ENCODE data around the gene LMOD2. TPM values are rescaled to one million over a fixed set of nuclear protein-coding genes. Genes with fewer than 3 reads are reported as not detected.

LMOD2 gene
- not detected in 5 replicates for total RNA-seq (2022; extraction: Qiagen RNA extraction)

DNA sequence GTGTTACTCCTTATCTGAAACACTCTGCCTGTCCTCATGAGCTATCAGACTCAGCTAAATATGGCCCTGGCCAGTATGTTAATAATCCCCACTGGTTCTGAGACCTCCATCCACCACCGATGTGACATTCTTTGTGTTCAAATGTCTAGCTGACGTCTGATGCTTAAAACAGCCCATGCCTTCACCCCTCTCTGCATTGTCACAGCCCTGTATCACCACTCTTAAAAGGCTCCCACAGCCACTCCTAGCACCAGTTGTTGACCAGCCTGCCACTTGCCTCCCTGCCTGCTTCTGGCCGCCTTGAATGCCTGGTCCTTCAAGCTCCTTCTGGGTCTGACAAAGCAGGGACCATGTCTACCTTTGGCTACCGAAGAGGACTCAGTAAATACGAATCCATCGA lies at the start of gene LMOD2:
Gene LMOD2 (plus strand): TSS at position 253 of the 400 bp plus-strand sequence. CDS start 98 bp downstream, at position 351.

Other genes starting within 250 kb of the LMOD2 start
- gene IQUB, start 121.3 kb upstream of the LMOD2 start, total RNA-seq (2022; extraction: Qiagen RNA extraction) = 0.04 to 0.11 TPM (median 0.06 TPM) in 4 of 5 replicates, not detected in the other
- gene NDUFA5, start 98.0 kb upstream of the LMOD2 start, total RNA-seq (2022; extraction: Qiagen RNA extraction) = 31.7 to 55.3 TPM (median 34.5 TPM) in 5 replicates
- gene ASB15, start 54.0 kb upstream of the LMOD2 start, total RNA-seq (2022; extraction: Qiagen RNA extraction) = not detected in 5 replicates
- 20.3 to 29.1 TPM (median 24.2 TPM) in 5 replicates for gene WASL, start 93.1 kb downstream of the LMOD2 start, total RNA-seq (2022; extraction: Qiagen RNA extraction)
- gene HYAL4, start 189.3 kb downstream of the LMOD2 start, total RNA-seq (2022; extraction: Qiagen RNA extraction) = 0.04 TPM in 1 of 5 replicates, not detected in the others

Data from A549 treated with dexamethasone at 1 μM for 4 hours (cell line).